Suprapubic skin (tissue), 3 donors: Measurements from ENCODE around the gene FRAS1.
"Not testable (repeated sequence)": the region's sequence is repeated elsewhere in the genome, so short reads cannot be mapped to it uniquely, and the experiment has no call there.

Experiments used
- EP300 ChIP-seq: sonication (generic); formaldehyde crosslinking; IDR thresholded peaks from one replicate; pipeline ENCODE4 v1.6.1; 2017; ENCODE audit warnings: antibody characterized with exemption
- POLR2A ChIP-seq, 2 donors: fragments of 450-650 bp; IDR thresholded peaks; one replicate each; pipeline ENCODE4 v1.6.1; 2017; ENCODE audit warnings: antibody characterized with exemption in 2 of 2, mild to moderate bottlenecking in 2 of 2, moderate library complexity in 2 of 2
- TF ChIP-seq, protein P1 (sequence below), 2 donors: fragments of 200-600 bp in 1 of 2; fragments of 450-650 bp in 1 of 2; sonication (generic) in 1 of 2; IDR thresholded peaks; one replicate each; pipeline ENCODE4 v1.5.1; 2016 to 2019; ENCODE audit warnings: antibody characterized with exemption in 2 of 2, mild to moderate bottlenecking in 1 of 2, moderate library complexity in 1 of 2

DNA sequence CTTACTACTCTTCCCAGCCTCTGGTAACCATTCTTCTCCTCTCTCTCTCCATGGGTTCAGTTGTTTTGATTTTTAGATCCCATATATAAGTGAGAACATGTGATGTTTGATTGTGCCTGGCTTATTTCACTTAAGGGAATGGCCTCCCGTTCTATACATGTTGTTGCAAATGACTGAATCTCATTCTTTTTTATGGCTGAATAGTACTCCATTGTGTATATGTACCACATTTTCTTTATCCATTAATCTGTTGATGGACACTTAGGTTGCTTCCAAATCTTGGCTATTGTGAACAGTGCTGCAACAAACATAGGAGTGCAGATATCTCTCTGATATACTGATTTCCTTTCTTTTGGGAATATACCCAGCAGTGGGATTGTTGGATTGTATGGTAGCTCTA, 410.1 kb downstream of the FRAS1 start:
- not testable (repeated sequence) for TF ChIP-seq POLR2A (IDR thresholded peaks at IDR 0.05); EP300
- TF ChIP-seq, protein P1, sequence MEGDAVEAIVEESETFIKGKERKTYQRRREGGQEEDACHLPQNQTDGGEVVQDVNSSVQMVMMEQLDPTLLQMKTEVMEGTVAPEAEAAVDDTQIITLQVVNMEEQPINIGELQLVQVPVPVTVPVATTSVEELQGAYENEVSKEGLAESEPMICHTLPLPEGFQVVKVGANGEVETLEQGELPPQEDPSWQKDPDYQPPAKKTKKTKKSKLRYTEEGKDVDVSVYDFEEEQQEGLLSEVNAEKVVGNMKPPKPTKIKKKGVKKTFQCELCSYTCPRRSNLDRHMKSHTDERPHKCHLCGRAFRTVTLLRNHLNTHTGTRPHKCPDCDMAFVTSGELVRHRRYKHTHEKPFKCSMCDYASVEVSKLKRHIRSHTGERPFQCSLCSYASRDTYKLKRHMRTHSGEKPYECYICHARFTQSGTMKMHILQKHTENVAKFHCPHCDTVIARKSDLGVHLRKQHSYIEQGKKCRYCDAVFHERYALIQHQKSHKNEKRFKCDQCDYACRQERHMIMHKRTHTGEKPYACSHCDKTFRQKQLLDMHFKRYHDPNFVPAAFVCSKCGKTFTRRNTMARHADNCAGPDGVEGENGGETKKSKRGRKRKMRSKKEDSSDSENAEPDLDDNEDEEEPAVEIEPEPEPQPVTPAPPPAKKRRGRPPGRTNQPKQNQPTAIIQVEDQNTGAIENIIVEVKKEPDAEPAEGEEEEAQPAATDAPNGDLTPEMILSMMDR (IDR thresholded peaks at IDR 0.05), result not testable (repeated sequence)
